HG02642 (cell line): ENCODE data around the gene PTPRG.

ENCODE experiments used
- ATAC-seq: cut with Tn5 transposase; IDR thresholded peaks from one replicate; pipeline ENCODE4 v1.9.1; 2021; ENCODE audit warnings: mild to moderate bottlenecking; ENCODE audit not compliant: unreplicated experiment, poor library complexity

The PTPRG gene

GRCh38 chr3:62052331-62052730 lies 491.0 kb downstream of the PTPRG start:
- ATAC-seq: no peak

- ATAC-seq: no peak
Observed at GRCh38 chr3:62056658-62057057, 495.3 kb downstream of the PTPRG start.

- no peak for ATAC-seq
Observed at GRCh38 chr3:62057339-62058047, 496.1 kb downstream of the PTPRG start.

GRCh38 chr3:62065985-62066693 lies 504.8 kb downstream of the PTPRG start:
- no peak for ATAC-seq

DNA sequence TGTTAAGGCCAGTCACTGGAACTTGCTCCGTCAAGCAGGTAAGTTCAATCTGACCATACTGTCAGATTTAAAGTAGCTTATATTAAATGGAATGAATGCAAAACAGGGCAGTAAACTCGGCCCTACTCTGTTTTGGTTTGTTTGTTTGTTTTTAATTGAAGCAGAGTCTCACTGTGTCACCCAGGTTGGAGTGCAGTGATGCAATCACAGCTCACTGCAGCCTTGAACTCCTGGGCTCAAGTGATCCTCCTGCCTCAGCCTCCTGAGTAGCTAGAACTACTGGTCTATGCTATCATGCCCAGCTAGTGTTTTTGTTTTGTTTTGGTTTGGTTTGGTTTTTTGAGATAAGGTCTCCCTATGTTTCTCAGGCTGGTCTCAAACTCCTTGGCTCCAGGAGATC lies 507.0 kb downstream of the PTPRG start:
- no peak for ATAC-seq

DNA sequence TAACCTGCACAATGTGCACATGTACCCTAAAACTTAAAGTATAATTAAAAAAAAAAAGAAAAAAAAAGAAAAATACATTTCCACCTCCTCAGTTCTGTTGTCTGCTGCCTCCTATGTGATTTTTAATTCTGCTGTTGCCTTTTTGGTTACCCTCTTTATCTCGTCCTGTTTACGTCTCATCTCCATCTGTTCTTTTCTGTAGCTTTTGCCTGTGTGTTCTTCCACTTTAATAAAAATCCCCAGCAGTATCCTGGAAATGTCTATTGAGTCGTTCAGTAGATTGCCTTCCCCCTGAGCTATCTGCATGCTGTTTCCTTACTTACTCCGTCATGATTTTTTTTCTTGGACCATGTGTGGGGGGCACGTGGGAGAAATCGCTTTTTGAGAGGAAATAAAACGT lies 509.5 kb downstream of the PTPRG start:
- ATAC-seq: no peak

DNA sequence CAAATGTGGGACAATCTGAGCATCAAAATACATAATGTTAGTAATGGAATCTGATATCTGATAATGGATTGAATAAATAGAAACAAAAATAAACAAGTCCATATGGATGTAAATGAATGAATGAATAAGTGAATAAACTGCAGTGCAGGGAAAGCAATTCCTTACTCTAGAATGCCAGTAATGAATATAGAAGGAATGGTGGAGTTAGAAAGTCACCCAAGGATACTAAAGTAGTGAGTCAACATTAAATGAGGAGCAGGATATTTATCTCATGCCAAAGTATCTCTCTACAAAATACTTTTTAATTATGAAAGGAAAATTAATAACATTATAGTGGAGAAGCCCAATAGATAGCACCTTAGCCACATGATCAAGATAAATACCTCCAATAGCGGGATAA lies 511.7 kb downstream of the PTPRG start:
- ATAC-seq: no peak

GRCh38 chr3:62084558-62084957 lies 523.2 kb downstream of the PTPRG start:
- no peak for ATAC-seq

GRCh38 chr3:62088472-62089104 lies 527.2 kb downstream of the PTPRG start:
- no peak for ATAC-seq

- ATAC-seq: no peak
Observed at GRCh38 chr3:62090066-62090465, 528.7 kb downstream of the PTPRG start.

DNA sequence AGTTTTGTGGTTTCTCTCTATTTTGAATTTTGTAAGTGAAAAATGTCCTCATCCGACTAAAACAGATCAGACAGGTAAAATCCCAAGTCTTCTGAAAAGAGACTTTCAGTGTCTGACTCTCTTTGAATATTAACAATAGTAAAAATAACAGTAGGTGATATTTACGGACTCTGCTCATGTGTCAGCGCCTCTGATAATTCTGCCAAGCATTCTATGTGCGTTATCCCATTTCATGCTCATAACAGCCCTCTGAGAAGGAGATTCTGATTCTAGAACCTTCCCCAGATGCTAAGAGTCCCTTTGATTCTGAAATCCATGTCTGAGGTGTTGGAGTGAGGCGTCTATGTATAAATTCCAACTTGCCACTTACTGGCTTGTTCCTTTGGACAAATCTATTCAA lies 529.1 kb downstream of the PTPRG start:
- ATAC-seq: no peak

- no peak for ATAC-seq
Observed at GRCh38 chr3:62093025-62093424, 531.7 kb downstream of the PTPRG start.

GRCh38 chr3:62094461-62094860 lies 533.1 kb downstream of the PTPRG start:
- ATAC-seq: no peak

- ATAC-seq: no peak
Observed at GRCh38 chr3:62095080-62095479, 533.7 kb downstream of the PTPRG start.

- no peak for ATAC-seq
Observed at GRCh38 chr3:62095756-62096155, 534.4 kb downstream of the PTPRG start.

DNA sequence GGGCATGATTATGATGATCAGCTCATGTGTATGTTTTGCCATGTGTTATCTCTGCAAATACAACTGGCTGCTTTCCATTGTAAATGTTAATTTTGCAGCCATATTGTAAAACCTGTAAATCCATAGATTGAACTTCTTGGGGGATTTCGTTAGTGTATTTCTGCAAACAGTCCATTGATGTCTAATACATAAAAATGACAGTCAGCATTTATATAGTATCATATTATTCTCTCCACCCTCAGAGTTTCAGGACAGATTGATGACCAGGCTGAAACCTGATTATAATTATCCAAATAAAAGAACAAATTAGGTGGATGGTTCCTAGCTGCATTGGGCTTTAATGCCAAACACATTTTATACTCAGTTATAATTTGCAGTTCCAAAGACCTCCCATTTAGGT lies 535.1 kb downstream of the PTPRG start:
- no peak for ATAC-seq

DNA sequence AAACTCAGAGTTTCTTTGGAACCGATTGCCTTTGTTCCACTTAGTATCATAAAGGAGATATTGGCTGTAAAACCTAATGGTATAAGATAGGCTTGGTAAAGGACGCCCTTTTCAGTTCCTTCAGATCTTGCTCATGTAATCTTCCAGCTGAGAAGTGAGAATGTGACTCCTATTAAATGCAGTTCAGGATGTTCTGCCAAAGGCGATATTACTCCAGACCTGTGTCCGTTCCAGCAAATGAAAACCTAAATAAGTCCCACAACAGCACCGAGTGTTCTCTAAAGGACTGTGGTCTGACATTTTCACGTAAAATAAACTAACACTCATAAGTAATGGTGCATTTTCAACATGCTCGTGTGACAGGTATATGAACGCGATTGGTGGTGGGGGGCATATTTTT lies 535.8 kb downstream of the PTPRG start:
- no peak for ATAC-seq

DNA sequence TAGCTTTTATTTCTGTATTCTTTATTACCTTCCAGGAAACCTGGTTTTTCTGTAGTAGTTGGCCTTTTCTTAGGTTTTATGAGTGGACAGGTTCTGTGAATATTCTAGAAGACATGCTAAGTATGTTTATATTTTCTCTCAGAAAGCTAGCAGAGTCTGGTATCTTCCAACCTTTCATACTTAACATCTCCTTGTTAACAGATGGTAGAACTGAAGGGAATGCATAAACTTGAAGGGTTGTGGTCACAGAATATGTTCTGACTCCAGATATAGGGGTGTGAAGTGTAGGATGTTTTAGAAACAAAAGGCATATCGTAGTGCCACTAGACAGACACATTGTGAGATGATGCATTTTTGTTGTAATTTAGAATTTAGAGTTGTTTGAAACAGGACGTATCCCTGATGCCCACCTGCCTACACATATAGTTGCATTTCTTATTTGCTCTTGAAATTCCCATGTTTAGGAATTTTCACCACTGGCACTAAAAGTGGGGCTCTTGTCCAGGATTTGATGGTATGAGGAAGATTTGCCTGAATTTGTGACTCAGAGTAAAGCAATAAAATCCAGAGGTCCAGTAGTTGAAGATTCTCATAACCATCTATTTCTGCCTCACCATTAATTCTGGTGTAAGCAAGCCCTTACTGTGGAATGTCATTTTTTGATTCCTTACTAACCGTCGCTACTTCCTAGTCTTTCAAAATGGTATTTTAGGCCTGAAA lies 537.4 kb downstream of the PTPRG start:
- ATAC-seq: no peak

GRCh38 chr3:62100282-62100989 lies 539.1 kb downstream of the PTPRG start:
- ATAC-seq: no peak

DNA sequence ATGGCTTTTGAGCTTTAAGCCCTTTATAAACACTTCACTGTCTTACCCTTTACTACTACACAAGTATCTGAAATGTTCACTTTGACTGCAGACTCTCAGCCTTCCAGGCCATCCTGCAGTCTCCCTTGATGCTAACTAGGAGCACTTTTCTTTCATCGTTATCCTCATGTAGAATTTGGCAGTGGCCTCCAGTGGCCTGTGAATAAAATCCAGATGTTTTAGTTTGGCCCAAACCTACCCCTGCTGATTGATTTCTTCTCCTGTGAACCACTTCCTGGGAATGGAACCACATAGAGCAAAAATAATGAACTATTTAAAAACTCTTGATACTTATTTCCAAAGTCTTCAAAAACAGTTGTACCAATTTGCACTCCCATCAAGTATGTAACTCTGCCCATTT lies 540.1 kb downstream of the PTPRG start:
- ATAC-seq: no peak
